WERI-Rb-1 (cell line): ENCODE results near the gene NRXN3.

ENCODE experiments used
- DNase-seq: peaks from one replicate; pipeline ENCODE4 v3.0.0-alpha.2; 2020
- H3K27ac ChIP-seq: fragments of 250-450 bp; sonication (Bioruptor Pico); 2 replicates; pipeline ENCODE4 v1.5.1; 2020; ENCODE audit warnings: mild to moderate bottlenecking, moderate library complexity
- H3K27me3 ChIP-seq: fragments of 250-450 bp; sonication (Bioruptor Pico); 2 replicates; pipeline ENCODE4 v1.5.1; 2021; ENCODE audit warnings: mild to moderate bottlenecking, low read depth, moderate library complexity; ENCODE audit not compliant: insufficient read depth, severe bottlenecking
- H3K36me3 ChIP-seq: fragments of 250-450 bp; sonication (Bioruptor Pico); 2 replicates; pipeline ENCODE4 v1.5.1; 2020; ENCODE audit warnings: mild to moderate bottlenecking, moderate library complexity
- H3K4me3 ChIP-seq: 2 replicates; pipeline ENCODE4 v1.5.1; 2011; ENCODE audit warnings: low read depth, mild to moderate bottlenecking, control low read depth, low read length
- H3K9me3 ChIP-seq: fragments of 250-450 bp; sonication (Bioruptor Pico); 2 replicates; pipeline ENCODE4 v1.5.1; 2021; ENCODE audit warnings: mild to moderate bottlenecking, moderate library complexity; ENCODE audit not compliant: severe bottlenecking
- TF ChIP-seq, protein P1 (sequence below): IDR thresholded peaks from 2 replicates; pipeline ENCODE4 v1.5.1; 2011; ENCODE audit warnings: low read depth, mild to moderate bottlenecking, control low read depth, inconsistent platforms, low read length

The NRXN3 gene

DNA sequence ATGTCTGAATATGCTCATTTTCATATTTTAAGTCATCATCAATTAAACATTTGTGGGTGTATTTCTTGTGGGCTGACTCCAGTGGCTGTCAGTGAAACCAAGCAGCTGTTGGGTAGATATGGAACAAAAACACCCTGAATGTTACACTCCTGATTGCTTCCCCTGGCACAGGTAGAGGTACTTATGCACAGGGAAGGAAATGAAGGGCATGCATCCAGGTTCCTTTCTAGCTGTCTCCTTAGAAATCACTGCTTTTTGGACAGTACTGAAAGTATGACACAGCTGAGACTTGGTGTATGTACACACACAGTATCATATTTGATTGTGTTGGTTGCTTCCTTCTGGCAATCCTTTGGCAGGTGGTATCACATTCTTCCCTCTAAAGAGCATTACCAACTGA is 1034.4 kb downstream of the NRXN3 start:
- DNase-seq: no peak
- no peaks in the 10 kb centered on the region for H3K36me3 ChIP-seq
- no peaks in the 10 kb centered on the region for H3K9me3 ChIP-seq
- H3K27me3 ChIP-seq: no peaks in the 10 kb centered on the region
- H3K27ac ChIP-seq: no peak overlapping the region
- H3K4me3 ChIP-seq: no peak overlapping the region
- TF ChIP-seq, protein P1, sequence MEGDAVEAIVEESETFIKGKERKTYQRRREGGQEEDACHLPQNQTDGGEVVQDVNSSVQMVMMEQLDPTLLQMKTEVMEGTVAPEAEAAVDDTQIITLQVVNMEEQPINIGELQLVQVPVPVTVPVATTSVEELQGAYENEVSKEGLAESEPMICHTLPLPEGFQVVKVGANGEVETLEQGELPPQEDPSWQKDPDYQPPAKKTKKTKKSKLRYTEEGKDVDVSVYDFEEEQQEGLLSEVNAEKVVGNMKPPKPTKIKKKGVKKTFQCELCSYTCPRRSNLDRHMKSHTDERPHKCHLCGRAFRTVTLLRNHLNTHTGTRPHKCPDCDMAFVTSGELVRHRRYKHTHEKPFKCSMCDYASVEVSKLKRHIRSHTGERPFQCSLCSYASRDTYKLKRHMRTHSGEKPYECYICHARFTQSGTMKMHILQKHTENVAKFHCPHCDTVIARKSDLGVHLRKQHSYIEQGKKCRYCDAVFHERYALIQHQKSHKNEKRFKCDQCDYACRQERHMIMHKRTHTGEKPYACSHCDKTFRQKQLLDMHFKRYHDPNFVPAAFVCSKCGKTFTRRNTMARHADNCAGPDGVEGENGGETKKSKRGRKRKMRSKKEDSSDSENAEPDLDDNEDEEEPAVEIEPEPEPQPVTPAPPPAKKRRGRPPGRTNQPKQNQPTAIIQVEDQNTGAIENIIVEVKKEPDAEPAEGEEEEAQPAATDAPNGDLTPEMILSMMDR: no peak

DNA sequence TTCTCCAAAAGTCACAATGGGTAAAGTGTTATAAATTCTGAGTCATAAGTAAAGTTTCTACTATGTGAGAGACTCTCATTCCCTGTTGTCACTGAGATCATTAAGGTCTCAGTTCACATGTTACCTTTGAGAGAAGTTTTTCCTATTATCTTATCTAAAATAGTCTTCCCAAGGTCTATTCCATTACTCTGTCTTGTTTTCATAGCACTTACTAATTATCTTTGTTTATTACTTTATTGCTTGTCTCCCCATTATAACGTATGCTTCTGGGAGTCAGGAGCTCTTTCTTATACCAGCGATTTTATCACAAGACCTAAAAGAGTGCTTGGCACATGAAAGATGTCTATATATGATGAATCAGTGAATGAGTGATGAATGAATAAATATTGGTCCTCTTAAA is 1039.2 kb downstream of the NRXN3 start:
- TF ChIP-seq, protein P1: no peak
- H3K4me3 ChIP-seq: no peak overlapping the region
- H3K36me3 ChIP-seq: no peaks in the 10 kb centered on the region
- H3K27ac ChIP-seq: no peak overlapping the region
- no peak for DNase-seq
- H3K27me3 ChIP-seq: no peaks in the 10 kb centered on the region
- H3K9me3 ChIP-seq: no peaks in the 10 kb centered on the region

DNA sequence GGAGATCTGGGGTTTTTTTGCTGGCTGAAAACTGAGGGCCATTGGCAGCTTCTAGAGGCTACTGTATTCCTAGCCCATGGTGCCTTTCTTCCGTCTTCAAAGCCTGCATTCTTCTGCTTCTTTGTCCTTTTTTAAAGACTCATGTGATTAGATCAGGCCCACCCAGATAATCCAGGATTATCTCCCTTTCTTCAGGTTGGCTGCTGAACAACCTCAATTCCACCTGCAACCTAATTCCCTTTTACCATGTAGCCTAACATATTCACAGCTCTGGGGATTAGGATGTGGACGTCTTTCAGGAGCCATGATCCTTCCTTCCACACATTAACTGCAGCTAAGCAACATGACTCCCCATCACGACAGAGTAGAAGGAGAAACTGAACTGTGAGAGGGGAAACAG is 1055.6 kb downstream of the NRXN3 start:
- Histone ChIP-seq H3K4me3 (no peak overlapping the region), H3K27ac (no peak overlapping the region), H3K27me3 (no peaks in the 10 kb centered on the region), H3K36me3 (no peaks in the 10 kb centered on the region), H3K9me3 (no peaks in the 10 kb centered on the region)
- TF ChIP-seq, protein P1: no peak
- peak; percentile 38 for DNase-seq

DNA sequence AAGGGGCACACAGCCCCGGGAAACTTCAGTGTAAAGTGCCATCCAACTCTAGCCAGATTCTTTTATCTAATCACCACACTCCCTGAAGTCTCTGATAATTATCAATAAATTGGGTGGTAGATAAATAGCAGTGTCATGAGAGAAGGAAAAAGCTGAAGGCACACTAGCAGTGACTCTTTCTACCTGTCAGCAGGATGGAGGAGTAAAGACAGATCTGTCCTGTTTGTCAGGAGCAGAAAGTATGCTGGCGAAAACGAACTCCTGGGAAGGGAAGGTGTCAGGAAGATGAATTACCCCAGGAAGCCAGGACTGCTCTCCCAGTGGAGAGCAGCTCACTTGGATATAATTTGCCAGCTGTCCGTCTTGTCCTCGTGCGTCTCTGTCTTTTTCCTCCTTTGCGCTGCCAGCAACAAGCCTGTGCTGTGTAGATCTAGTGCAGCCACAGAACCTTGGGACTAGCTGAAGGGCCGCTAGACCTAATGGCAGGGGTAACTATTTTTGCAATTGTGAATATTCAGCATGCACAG is 1059.3 kb downstream of the NRXN3 start:
- Histone ChIP-seq H3K9me3 (no peaks in the 10 kb centered on the region), H3K4me3 (no peak overlapping the region), H3K36me3 (no peaks in the 10 kb centered on the region), H3K27ac (no peak overlapping the region), H3K27me3 (no peaks in the 10 kb centered on the region)
- DNase-seq: peak; percentile 13
- TF ChIP-seq, protein P1: no peak

DNA sequence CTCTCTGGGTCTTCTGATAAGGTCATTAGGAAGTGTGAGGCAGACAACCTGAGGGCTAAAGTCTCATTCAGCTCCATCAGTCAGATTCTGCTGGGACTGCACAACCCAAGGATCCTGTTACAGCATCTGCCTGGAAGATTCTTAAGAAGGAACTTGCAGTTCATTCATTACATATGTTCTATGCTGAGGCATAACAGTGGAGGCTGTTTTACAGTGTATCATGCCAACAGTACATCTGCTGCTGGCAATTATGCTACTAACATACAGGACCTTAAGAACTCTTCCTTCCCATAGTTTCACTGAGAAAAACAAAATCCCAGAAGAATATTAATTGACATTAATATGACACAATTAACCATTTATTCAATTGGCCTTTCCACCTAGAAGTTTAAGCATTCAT is 1072.5 kb downstream of the NRXN3 start:
- no peaks in the 10 kb centered on the region for H3K9me3 ChIP-seq
- H3K36me3 ChIP-seq: no peaks in the 10 kb centered on the region
- no peak for DNase-seq
- no peaks in the 10 kb centered on the region for H3K27me3 ChIP-seq
- no peak overlapping the region for H3K27ac ChIP-seq
- no peak overlapping the region for H3K4me3 ChIP-seq
- TF ChIP-seq, protein P1: no peak

DNA sequence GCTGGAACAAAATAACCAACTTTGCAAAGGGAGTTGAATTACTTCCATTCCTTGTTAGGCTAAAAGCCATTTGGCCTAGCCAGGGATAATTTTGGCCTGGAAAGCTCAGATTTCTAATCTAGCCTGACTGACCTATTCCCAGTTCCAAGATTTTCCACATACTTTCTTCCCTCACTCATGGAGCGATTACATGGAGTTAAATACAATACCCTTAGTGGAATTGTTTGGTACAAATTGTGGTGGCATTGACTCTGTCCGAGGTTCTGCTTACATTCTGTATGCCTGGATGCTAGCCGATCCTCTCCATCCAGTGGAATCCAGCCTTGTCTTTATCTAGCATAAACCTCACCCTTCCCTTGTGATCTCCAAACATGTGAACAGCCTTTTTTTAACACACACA is 1076.0 kb downstream of the NRXN3 start:
- no peaks in the 10 kb centered on the region for H3K36me3 ChIP-seq
- TF ChIP-seq, protein P1: no peak
- DNase-seq: no peak

More for the DNA sequence above, 1076.0 kb downstream of the NRXN3 start:
- no peak overlapping the region for H3K27ac ChIP-seq
- no peaks in the 10 kb centered on the region for H3K9me3 ChIP-seq
- no peak overlapping the region for H3K4me3 ChIP-seq
- no peaks in the 10 kb centered on the region for H3K27me3 ChIP-seq
